ENCODE data around the gene RLF. TPM values are rescaled to one million over a fixed set of nuclear protein-coding genes. Genes with fewer than 3 reads are reported as not detected.

RLF gene
- 10 to 100 TPM in 1 of 6 experiments, 1 to 10 TPM in 5; 7.2 to 10.2 (median 8.8) TPM for total RNA-seq (2021; fragmentation: NEBNext Ultra II Directional; extraction: Animal tissue kit (Norgen Biotek cat#: 25700))
- long read RNA-seq, full-length matches to known transcripts: 14 of 20 reads
- long read RNA-seq, partial matches to known transcripts: 1 of 20 reads
- long read RNA-seq, other reads (novel, unspliced or antisense): 5 of 20 reads

GRCh38 chr1:40161125-40161887 is at the start of gene RLF:
TSS of gene RLF (plus strand) at chr1:40161387. CDS start at chr1:40161400, 13 bp downstream.
- Mint-ChIP-seq H3K36me3 (ENCODE audit: low read depth) (peaks cover 5% of the 10 kb centered on the region; the same call in 1 of the 2 replicates), H3K4me3 (no peak within 1 kb of the TSS), H3K27me3 (ENCODE audit: insufficient read depth) (peaks cover 5% of the 10 kb centered on the region; the same call in 1 of the 2 replicates), H3K27ac (no peak within 1 kb of the TSS), H3K9me3 (no peaks in the 10 kb centered on the region), H3K4me1 (ENCODE audit: low read depth) (peaks cover 20% of the 10 kb centered on the region)
- peak; percentile 92 for DNase-seq
- TF ChIP-seq CTCF (IDR thresholded peaks at IDR 0.05): no peak

GRCh38 chr1:40114400-40114799 is 46.8 kb upstream of the RLF start:
- H3K27ac Mint-ChIP-seq: no peak overlapping the region
- no peak overlapping the region for H3K4me3 Mint-ChIP-seq
- TF ChIP-seq CTCF (IDR thresholded peaks at IDR 0.05): no peak
- H3K4me1 Mint-ChIP-seq (ENCODE audit: low read depth): no peaks in the 10 kb centered on the region
- H3K27me3 Mint-ChIP-seq (ENCODE audit: insufficient read depth): peaks cover 36% of the 10 kb centered on the region
- no peak for DNase-seq
- peaks cover 9% of the 10 kb centered on the region for H3K36me3 Mint-ChIP-seq (ENCODE audit: low read depth)
- peaks cover 25% of the 10 kb centered on the region for H3K9me3 Mint-ChIP-seq

DNA sequence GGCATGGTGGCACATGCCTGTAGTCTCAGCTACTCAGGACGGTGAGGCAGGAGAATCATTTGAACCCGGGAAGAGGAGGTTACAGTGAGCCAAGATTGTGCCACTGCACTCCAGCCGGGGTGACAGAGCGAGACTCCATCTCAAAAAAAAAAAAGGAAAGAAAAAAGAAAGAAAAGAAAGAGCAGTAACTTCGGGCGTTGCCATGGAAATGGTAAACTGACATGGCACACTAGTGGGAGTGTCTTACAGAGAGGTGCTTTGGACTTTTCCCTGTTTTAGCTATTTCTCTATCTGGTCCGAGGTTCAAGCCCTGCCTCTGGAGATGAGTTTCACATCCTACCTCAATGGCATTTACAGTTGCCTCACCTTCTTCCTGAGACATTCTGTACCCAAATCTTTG is 41.1 kb upstream of the RLF start:
- no peak for DNase-seq
- Mint-ChIP-seq H3K27ac (no peak overlapping the region), H3K4me3 (no peak overlapping the region), H3K36me3 (ENCODE audit: low read depth) (no peaks in the 10 kb centered on the region), H3K4me1 (ENCODE audit: low read depth) (no peaks in the 10 kb centered on the region), H3K9me3 (no peaks in the 10 kb centered on the region), H3K27me3 (ENCODE audit: insufficient read depth) (peaks cover 31% of the 10 kb centered on the region)
- TF ChIP-seq CTCF (IDR thresholded peaks at IDR 0.05): no peak

DNA sequence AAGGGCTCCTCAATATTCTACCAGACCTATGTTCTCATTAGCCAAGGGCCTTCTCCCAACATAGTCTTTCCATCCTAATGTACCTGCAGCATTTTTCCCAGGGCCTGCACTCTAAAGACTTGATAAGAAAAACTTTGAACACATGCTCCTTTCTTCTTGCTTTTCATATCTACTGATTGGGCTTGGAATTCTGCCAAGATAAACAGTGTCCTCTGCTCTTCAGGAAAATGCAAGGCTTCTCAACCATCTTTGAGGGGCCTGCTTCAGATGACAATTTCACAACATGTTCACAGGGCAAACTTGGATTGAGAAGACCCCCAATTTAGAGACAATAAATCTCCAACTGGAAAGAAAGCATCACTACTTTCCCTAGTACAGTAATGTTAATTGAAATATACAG is 38.3 kb upstream of the RLF start:
- Mint-ChIP-seq H3K36me3 (ENCODE audit: low read depth) (no peaks in the 10 kb centered on the region), H3K27ac (no peak overlapping the region), H3K4me3 (no peak overlapping the region), H3K27me3 (ENCODE audit: insufficient read depth) (peaks cover 15% of the 10 kb centered on the region), H3K9me3 (no peaks in the 10 kb centered on the region), H3K4me1 (ENCODE audit: low read depth) (no peaks in the 10 kb centered on the region)
- TF ChIP-seq CTCF (IDR thresholded peaks at IDR 0.05): no peak
- DNase-seq: no peak

- H3K36me3 Mint-ChIP-seq (ENCODE audit: low read depth): no peaks in the 10 kb centered on the region
- H3K4me3 Mint-ChIP-seq: no peak overlapping the region
- H3K9me3 Mint-ChIP-seq: no peaks in the 10 kb centered on the region; the same call in 1 of the 2 replicates
- no peak overlapping the region for H3K27ac Mint-ChIP-seq
- peaks cover 14% of the 10 kb centered on the region for H3K27me3 Mint-ChIP-seq (ENCODE audit: insufficient read depth)
- H3K4me1 Mint-ChIP-seq (ENCODE audit: low read depth): peaks cover 21% of the 10 kb centered on the region
- no peak for TF ChIP-seq CTCF (IDR thresholded peaks at IDR 0.05)
- peak; percentile 61 for DNase-seq
Observed at GRCh38 chr1:40130892-40131291, 30.3 kb upstream of the RLF start.
